Stimulated activated CD4-positive, alpha-beta T cell treated with anti-CD3 and anti-CD28 coated beads, Interleukin-12 subunit alpha, Interleukin-12 subunit beta, amount 100 ng/mL, for 48 hours (primary cell): ENCODE results near the gene FBXL17.

ENCODE experiments used
- DNase-seq, 3 donors: peaks; one replicate each; pipeline ENCODE4 v3.0.0-alpha.2; 2020; ENCODE audit warnings: low read depth in 2 of 3, low spot score in 1 of 3

The FBXL17 gene

DNA sequence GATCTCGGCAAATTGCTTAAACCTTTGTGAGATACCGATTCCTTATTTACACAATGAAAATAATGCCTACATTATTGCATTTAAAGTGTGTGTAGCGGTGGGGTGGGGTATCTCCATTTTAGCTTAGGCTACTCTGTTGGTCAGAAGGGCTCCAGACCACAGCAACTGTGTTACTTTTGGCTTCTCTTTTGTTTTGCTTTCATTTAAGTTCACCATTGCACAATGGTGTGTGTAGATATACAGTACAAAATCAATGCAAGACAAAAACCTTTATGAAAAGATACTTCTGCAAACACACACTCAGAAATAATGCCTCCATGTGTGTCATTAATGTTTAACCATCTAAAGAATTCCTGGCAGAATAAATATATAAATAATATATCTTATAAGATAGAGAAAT, 279.4 kb downstream of the FBXL17 start:
- DNase-seq = no peak

DNA sequence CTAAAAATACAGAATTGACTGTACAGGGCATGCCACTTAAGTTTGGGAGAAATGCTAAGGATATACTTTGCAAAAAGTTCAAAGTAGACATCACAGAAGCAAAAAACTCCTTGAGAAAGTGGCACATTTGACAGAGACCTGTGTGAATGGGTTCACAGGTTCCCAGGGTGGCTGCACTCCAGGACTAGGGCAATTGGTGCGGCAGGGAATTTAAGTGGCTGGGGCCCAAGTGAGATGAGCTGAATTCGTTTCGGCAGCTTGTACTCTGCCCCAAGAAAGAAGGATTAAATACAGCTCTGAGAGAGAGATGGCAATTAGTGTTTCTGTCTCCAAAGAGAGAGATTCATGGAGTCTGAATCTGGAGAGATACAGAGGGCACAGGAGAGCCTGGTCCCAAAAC, 280.1 kb downstream of the FBXL17 start:
- no peak for DNase-seq

DNA sequence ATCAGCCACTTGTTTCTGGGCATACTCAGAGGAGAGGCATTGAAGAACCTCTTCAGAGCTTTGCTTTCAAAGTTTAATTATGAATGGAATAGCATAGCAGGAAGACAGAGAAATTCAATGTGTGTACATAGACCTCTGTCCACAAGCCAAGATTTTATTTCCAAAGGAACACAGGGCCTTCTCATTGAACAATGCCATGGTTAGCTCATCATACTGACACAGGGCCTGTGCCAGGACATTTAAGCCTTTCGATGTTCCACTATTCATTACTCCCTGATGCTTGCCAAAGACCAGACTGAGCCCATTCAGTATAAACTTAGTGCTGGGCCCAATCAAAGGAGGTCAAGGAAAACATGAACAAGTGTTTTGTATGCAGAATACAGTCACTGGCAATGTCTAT, 280.8 kb downstream of the FBXL17 start:
- no peak for DNase-seq

DNA sequence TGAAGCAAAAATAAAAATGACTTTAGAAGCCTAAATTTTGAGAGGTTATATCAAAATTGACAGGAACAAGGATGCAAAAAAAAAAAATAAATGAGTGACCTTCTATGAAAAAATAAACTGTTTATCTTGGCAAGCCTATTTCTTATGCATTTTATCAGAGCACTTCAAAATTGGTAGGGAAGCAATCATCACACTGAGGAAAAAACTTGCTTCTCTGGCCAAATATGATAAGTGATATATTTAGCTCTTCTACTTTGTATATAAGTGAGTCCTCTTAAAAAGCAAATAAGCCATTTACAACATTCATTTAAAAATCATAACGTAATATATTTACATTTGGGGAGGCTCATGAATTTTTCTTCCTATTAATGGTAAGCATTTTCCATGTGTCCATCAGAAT, 287.1 kb downstream of the FBXL17 start:
- no peak for DNase-seq

DNA sequence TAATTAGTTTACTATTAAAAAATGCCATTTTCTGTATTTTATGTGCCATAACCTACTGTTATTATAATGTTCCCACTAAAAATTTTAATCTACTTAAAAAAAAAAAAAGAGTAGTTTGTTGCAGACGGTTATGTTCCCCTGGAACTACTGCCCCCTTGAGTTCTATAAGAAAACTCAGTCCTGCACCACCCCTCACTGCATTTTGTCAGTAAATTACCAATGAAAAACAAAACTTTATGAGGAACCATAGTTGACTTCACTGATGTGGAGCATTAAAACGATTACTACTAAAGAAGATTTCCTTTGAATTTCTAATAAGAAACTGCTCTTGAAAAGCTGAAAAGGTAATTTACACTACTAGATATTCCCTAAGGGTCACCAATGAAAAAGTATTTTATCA, 288.7 kb downstream of the FBXL17 start:
- DNase-seq = no peak

DNA sequence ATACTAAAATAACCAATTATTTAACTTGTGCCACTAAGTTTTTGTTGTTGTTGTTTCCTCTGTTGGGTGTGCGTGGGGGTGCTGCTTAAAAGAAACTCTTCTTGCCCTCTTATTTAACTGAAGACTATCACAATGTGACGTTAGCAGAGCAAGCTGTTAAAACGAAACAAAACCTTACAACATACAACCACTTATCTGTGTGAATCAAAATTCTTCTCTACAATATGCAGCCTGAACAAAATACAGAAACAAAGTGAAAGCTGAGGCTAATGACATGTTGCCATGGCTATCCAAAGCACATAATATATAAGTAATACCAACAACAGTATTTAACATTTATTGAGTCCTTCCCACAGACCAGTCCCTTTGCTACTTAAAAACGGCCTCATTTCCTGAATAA, 291.0 kb downstream of the FBXL17 start:
- no peak for DNase-seq

DNA sequence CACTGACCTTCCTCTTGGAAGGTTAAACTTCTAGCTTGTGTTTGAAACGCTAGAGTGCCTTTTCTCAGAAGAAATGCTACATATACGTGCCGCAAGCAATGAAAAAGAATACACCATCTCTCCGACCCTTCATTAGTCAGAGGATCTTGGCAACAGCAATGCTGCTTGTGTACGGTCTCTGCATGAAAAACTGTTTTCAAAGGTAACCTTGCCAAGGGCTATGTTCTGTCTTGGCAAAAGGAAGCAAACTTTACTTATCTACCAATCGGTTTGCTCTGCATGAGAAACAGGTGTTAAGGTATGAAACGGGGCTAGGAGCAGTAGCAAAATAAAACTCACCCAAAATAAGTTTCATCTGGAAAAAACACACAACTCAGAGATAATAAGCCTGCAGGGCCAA, 297.8 kb downstream of the FBXL17 start:
- no peak for DNase-seq

DNA sequence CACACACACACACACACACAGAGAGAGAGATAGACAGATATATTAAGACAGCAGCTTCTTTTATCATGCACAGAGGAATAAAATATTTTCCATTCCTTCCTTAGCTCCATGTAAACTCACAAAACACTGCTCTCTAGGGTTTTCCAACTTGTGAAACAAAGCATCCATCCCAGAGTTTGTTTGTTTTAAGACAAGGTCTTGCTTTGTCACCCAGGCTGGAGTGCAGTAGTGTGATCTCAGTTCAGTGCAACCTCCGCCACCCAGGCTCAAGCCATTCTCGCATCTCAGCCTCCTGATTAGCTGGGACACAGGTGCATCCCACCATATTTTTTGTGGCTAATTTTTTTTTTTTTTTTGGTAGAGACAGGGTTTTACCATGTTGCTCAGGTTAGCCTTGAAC, 298.7 kb downstream of the FBXL17 start:
- no peak for DNase-seq

DNA sequence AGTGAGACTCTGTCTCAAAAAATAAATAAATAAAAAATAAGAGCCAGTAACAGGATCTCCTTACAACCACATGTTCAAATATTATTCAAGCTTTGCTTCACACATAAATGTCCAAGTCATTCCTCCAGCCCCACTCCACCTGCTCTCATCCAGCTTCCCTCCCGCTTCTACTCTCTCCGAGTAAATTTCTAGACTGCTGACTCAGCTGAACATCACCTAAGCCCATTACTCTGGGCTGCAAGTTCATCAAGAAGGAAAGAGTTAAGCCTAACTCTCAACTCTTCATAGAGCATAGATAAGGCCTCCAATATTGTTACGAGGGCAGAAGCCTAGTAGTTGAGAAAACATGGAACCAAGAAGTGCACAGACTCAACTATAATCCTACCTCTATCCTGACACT, 300.2 kb downstream of the FBXL17 start:
- no peak for DNase-seq

DNA sequence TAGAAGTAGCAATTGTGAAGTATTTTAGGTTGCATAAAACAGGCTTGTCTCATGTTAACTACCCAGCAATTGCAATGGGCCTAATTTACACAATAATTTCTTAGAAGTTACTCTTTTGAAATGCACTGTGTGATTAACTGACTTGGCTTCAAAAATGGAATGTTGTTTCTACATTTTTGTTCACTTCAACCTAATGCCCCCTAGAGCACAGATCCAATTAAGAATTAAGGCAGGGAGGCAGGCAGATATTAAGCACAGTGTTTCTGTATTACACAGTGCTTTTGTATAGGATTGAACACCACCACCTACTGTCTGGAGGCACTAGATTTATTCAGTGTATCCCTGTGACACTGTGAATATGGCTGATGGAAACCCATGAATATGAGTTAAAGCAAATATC, 302.1 kb downstream of the FBXL17 start:
- DNase-seq = no peak

DNA sequence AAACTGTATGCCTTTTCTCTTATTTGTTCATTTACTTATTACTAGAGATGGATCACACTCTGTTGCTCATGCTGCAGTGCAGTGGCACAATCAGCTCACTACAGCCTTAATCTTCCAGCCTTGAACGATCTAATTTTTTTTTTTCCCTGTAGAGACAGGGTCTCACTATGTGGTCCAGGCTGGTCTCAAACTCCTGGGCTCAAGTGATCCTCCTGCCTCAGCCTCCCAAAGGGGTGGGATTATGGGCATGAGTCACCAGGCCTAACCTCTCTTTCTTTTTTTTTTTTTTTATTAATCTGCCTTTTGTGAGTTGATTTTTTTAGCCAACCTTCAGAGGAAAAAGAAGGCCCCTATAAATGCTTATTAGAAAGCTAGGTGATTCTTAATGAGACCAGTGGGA, 303.0 kb downstream of the FBXL17 start:
- no peak for DNase-seq

DNA sequence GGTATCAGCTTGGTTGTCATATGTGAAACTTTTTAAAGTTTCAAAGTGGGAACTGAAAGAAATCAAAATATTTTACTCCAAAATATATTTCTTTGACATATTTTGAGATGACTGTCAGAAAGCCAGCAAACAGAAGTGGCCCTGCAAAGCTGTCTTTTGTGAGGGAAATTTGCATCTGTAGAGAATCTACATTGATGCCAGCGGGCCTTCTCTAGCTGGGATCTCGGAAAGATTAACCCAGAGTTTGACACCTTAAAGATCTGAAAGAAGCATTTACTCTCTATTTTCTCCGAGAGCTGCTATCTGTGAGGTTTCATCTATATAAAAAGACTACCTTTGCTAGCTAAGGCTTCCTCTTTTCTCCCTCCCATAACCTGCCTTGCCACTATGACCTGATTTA, 303.6 kb downstream of the FBXL17 start:
- DNase-seq = no peak

DNA sequence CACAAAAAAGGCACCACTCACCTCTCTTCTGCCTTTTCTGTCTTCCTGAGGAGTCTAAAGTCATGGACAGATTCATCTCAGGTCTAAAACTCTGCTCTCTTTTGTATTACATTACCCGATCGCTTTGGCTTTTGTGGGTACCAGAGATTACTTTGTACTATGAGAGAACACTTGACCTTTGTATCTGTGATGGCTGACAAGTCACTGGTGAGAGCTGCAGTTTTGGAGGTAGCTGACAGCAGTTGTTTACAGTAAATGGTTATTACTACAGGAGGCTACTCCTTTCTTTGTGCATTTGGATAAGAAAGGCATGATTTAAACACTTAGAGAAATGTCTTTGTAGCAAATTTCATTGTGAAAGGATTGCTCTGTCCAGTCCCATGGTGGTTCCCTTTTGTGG, 307.3 kb downstream of the FBXL17 start:
- DNase-seq = no peak

DNA sequence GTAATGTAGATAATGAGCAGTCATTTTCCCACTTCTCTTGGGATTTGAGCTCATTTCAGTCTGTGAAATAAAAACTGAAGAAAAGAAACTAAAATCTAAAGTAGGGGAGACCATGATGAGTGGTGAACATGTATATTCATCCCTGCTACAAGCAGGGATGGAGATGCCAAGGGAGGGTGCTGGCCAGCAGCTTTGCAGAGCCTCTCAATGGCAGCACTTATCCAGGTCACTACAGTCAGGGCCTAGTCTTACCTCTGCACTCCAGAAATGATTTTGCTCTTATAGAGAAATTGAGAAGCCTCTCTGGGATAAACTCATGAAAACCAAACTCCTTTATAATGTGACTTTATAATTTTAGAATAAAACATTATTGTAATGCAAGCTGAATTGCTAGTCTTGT, 317.6 kb downstream of the FBXL17 start:
- DNase-seq = no peak

DNA sequence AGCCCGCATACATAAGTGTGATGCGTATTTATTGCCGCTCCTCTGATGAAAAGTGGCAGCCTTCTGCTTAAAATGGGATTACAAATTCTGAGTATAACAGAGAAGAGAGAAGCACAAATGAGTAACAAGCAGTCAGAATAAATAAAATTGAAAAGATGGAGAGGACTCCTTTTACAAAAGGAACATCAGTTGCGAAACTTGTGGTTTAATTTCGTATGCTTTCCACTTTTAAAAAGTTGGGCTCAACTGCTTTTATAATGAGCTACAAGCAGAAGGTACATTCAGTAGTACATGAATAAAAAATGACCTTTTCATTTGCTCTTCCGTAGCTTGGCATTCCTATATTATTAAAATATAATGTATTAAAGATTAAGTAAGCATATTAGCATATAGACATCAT, 320.0 kb downstream of the FBXL17 start:
- no peak for DNase-seq

DNA sequence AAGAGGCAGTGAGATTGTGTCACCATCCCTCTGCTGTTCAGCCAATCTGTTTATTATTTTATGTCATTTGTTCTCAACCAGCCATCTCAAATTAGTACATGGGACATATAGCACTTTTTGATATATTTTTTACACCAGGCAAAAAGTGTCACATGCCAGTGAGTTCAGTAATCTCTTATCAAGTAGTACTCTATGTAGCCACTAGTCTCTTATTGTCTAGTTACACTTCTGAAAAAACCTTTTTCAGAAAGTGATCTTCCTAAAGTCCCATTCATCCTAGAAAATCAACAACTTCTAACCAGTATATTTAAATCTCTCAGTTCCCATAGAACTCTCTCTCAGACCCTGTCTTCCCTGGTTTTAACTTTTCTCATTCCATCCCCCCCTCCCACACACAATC, 321.6 kb downstream of the FBXL17 start:
- no peak for DNase-seq

DNA sequence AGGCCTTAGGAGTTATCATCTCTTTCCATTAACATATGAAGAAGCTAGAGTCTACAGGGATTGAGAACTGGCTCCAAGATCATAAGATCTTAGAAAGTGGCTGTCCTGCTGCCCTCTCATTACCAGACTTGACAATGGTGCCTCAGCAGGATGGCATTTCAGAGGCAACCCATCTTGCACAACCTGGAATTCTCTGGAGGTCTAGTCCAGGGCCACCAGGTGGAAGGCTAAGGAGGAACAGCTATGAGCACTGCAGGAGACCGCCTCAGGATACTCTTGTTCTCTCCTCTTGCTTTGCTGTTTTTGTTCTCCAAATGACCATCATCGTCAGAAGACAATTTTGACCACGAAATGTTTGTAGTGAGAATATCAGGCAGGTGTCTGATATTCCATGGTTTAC, 322.6 kb downstream of the FBXL17 start:
- no peak for DNase-seq

DNA sequence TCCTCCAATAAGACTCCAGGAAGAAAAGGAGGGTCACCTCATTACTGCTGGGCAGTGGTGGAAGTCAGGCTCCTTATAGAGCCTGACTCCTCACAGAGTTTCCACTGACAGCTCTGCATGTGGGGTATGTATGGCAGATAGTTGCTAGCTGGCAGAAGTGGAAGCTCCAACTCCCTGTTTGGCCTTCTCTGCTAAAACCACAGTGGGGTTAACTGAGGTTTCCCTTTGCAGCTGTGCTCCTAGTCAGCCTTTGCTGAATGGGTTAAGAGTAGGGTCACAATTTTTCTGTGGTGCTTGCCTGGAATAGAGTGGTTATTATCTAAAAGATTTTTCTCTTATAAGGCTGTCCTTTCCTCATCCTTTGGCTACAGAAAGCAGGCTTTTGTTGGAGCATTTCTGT, 327.5 kb downstream of the FBXL17 start:
- DNase-seq = no peak

DNA sequence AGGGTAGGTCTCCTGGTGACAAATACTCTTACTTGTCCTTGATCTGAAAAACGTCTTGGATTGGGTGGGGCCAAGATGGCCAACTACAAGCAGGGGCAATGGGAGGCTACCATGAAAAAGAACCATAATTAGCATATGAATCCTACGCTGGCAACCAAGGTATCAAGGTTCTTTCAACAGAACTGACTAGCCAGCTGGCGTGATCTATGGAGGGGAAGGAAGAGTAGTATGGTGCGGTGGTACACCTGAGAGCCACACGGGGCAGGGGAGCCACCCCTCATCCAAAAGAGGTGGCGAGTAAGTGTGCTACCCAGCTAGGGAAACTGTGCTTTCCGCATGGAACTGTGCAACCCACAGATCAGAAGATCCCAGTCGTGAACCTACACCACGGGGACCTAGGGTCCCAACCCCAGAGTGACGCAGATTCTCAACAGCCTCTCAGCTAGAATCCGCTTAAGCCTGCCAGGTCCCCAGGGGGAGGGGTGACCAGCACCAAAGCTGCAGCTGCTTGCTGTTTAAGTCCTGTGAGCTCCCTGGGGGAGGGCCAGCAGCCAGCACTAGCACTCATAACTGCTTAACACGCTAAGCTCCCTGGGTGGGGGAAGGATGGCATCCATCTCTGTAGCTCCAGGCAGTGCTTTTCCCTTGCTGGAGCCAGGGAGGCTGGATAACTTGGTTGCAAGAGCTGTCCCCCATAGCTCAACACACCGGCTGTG, 334.8 kb downstream of the FBXL17 start:
- no peak for DNase-seq

DNA sequence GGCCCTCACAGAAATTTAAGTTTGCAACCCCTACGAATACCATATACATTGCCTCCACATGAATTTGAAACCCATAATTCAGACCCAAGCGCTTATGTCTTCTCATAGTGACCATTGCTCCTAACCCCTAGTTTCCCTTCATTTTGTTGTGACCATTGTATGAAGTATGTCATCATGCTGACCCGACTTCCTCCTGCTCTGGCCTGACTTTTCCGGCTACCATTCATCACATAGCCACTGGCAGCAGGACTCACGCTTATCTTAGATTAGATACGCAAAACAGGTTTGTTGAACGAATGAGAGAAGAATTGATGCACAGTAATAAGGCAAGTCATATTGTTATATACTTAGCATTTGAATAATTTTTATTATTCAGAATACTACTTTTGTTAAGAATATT, 345.4 kb downstream of the FBXL17 start:
- DNase-seq = no peak

DNA sequence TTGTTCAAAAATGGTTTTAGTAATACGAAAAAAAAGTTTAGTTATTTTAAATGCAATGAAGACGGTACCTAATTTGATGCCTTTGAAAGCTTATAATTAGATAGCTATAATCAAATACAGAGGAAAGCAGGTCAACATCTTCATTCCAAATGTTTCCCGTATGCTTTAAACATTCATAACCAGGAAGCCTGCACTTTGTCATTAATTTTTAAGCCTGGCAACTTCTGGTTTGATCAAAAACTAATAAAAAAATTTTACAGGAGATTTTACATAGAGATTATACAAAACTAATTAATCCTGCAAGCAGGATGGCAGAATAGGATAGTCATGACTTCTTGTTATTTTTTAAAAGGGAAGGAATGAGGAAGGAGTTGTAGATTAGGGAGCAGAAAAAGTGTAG, 353.0 kb downstream of the FBXL17 start:
- no peak for DNase-seq

DNA sequence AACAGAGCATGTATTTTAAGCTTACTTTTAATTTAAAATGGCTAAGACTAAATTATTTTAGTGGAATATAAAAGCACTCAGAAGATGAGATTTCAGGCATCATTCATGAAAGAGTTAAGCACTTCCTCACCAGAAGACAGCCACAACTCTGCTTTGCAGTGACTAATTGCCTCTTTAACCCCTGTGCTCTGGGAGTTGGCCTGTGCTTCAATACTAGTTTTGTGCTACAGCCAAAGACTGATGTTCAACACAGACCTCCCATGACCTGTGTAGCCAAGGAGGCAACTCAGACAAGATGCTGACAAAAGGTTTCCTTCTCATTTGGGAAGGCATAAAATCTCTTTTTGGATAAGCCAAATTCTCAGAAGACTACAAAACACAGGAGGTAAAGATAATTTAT, 353.5 kb downstream of the FBXL17 start:
- no peak for DNase-seq

DNA sequence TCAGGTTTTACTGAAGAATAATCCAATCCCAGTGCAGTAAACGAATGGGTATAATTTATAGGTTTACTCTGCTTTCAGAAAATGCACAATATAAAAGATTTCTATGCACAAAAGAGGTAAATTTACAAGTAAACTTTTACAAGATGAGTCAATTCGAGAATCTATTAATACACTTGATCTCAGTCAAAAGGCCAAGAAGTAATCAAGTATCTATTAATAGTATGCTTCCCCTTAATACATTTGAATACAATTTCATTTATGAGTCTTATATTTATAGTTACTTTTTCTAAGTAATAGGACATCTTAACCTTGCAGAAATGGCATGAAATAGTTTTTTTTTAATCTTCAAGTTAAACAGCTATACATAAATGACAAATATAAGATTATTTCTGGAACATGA, 355.9 kb downstream of the FBXL17 start:
- no peak for DNase-seq

DNA sequence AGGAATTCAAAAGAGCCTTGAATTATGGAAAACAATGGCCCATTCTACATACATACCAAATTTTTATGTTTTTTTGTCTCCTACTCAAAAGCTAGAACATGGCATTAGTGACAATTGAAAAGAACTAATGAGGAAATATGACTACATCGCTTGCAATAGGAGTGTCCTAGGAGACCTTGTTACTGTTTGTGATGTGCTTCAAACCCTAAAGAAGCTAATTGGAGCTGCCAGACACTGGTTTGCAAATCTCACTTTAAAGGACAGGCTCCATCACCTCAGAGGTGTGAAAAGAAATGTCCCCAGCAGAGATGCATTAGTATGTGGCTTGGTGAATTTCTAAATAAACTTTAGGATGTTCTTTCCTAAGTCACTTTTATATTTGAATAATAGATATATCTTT, 356.9 kb downstream of the FBXL17 start:
- DNase-seq = no peak
